BLaER1 (cell line): ENCODE data around the gene TNFRSF19.

Experiments used
- H3K27ac ChIP-seq: shearing (Covaris generic); formaldehyde crosslinking; 2 replicates; pipeline ENCODE4 v1.8.1; 2022
- H3K27me3 ChIP-seq: shearing (Covaris generic); formaldehyde crosslinking; 2 replicates; pipeline ENCODE4 v1.8.1; 2022
- H3K36me3 ChIP-seq: shearing (Covaris generic); formaldehyde crosslinking; 2 replicates; pipeline ENCODE4 v1.8.1; 2022
- H3K4me1 ChIP-seq: shearing (Covaris generic); formaldehyde crosslinking; 2 replicates; pipeline ENCODE4 v1.8.1; 2022
- H3K4me2 ChIP-seq: shearing (Covaris generic); formaldehyde crosslinking; 2 replicates; pipeline ENCODE4 v1.8.1; 2022
- H3K4me3 ChIP-seq: shearing (Covaris generic); formaldehyde crosslinking; 2 replicates; pipeline ENCODE4 v1.8.1; 2022
- H3K9ac ChIP-seq: shearing (Covaris generic); formaldehyde crosslinking; 2 replicates; pipeline ENCODE4 v1.8.1; 2022
- H3K9me3 ChIP-seq: shearing (Covaris generic); formaldehyde crosslinking; 2 replicates; pipeline ENCODE4 v1.8.1; 2022
- H4K20me1 ChIP-seq: shearing (Covaris generic); formaldehyde crosslinking; 2 replicates; pipeline ENCODE4 v1.8.1; 2022
- Cebpa-rat ChIP-seq: shearing (Covaris generic); IDR thresholded peaks from 2 replicates; pipeline ENCODE4 v1.8.1; 2022

Gene TNFRSF19

DNA sequence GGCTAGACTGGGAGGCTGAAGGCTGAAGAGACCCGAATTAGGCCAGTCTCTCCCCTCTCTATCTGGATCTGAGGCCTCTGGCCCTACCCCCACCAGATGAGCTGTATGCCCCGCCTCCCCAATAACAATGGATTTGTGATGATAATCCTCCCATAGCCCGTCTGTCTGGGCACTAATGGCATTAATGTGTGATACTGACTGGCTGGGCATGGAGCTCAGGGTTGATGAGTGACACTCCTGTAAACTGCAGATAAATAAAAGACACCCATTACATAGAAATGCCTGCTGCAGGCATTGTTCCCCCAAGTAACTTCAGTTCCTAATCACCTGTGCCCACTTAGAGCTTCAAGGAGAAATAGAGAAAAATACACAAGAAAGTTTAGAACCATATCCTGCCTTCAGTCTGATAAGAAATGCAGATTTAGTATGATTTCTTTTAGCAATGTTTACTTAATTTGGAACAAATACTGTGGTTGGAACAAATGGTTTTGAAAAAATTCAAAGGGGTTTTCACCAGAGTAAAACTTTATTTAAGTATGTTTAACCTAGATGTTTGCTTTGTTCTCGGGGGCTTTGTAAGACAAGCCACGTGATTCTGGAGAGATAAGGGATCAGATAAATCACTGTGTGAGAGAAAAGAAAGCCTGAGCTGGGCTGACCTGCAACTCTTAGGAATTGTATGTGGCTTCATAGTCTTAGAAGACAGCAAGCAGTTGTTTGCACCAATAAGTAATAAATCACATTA, 60.3 kb downstream of the TNFRSF19 start:
- Histone ChIP-seq H3K4me2 (no peak overlapping the region), H3K36me3 (no peaks in the 10 kb centered on the region), H3K27me3 (no peaks in the 10 kb centered on the region), H3K9ac (no peak overlapping the region), H3K4me3 (no peak overlapping the region), H3K27ac (no peak overlapping the region), H3K9me3 (no peaks in the 10 kb centered on the region), H4K20me1 (no peaks in the 10 kb centered on the region), H3K4me1 (no peaks in the 10 kb centered on the region; the same call in 1 of the 2 replicates)
- TF ChIP-seq Cebpa-rat, result no peak

GRCh38 chr13:23631311-23632047, 61.3 kb downstream of the TNFRSF19 start:
- no peak overlapping the region for H3K4me2 ChIP-seq
- no peaks in the 10 kb centered on the region for H4K20me1 ChIP-seq
- no peaks in the 10 kb centered on the region for H3K36me3 ChIP-seq
- no peak overlapping the region for H3K4me3 ChIP-seq
- H3K9me3 ChIP-seq, result no peaks in the 10 kb centered on the region
- no peaks in the 10 kb centered on the region for H3K27me3 ChIP-seq
- TF ChIP-seq Cebpa-rat, result no peak
- H3K27ac ChIP-seq, result no peak overlapping the region
- no peak overlapping the region for H3K9ac ChIP-seq
- peaks cover 9% of the 10 kb centered on the region for H3K4me1 ChIP-seq

GRCh38 chr13:23632048-23632582, 61.9 kb downstream of the TNFRSF19 start:
- Histone ChIP-seq H3K36me3 (no peaks in the 10 kb centered on the region), H3K4me2 (no peak overlapping the region), H3K27ac (no peak overlapping the region), H3K27me3 (no peaks in the 10 kb centered on the region), H3K9me3 (no peaks in the 10 kb centered on the region), H4K20me1 (no peaks in the 10 kb centered on the region), H3K9ac (no peak overlapping the region), H3K4me3 (no peak overlapping the region), H3K4me1 (peaks cover 15% of the 10 kb centered on the region)
- TF ChIP-seq Cebpa-rat, result no peak

DNA sequence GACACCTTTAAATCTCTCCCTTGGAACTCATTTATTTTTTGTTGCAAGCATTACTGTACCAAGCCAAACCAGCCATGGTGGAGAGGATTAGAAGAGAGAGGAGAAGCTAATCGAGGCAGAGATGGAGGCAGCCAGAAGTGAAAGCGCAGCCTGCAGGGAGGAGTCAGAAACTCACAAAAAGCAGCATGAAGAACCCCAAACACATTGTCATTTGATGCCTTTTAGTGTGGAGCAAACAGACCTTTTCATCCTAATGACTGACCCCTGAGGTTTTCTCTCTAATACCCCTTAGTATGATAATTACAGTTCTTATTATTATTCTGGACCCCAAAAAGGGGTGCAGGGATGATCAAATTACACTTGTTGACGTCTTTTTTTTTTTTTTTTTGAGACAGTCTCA, 62.5 kb downstream of the TNFRSF19 start:
- H3K9ac ChIP-seq, result no peak overlapping the region
- no peaks in the 10 kb centered on the region for H3K36me3 ChIP-seq
- TF ChIP-seq Cebpa-rat, result no peak
- no peaks in the 10 kb centered on the region for H4K20me1 ChIP-seq
- H3K4me2 ChIP-seq, result no peak overlapping the region
- peaks cover 21% of the 10 kb centered on the region for H3K4me1 ChIP-seq
- no peak overlapping the region for H3K4me3 ChIP-seq
- no peaks in the 10 kb centered on the region for H3K9me3 ChIP-seq
- no peaks in the 10 kb centered on the region for H3K27me3 ChIP-seq
- no peak overlapping the region for H3K27ac ChIP-seq

DNA sequence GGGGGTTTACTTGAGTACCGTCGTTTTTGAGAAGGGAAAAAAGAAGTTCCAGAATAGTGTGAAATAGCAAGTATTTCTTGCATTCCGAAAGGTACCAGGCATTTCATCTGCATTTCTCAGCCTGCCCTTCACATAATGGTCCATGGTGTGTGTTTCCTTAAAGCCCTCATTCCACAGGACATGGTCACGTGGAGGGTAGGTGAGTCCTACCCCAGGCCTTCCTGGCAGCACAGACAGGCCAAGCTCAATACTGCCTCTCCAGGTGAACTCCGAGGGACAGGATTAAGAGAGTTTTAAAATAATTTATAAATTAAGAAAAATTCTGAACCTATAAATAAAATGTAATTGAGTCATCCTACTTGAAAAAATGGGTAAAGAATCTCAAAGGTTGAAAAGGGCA, 64.7 kb downstream of the TNFRSF19 start:
- H3K9ac ChIP-seq, result no peak overlapping the region
- no peak overlapping the region for H3K4me2 ChIP-seq
- H4K20me1 ChIP-seq, result no peaks in the 10 kb centered on the region
- no peaks in the 10 kb centered on the region for H3K36me3 ChIP-seq
- H3K4me3 ChIP-seq, result no peak overlapping the region
- peaks cover 33% of the 10 kb centered on the region for H3K4me1 ChIP-seq
- no peaks in the 10 kb centered on the region for H3K9me3 ChIP-seq
- H3K27me3 ChIP-seq, result no peaks in the 10 kb centered on the region
- no peak for TF ChIP-seq Cebpa-rat
- no peak overlapping the region for H3K27ac ChIP-seq

- Histone ChIP-seq H3K36me3 (no peaks in the 10 kb centered on the region), H3K9me3 (no peaks in the 10 kb centered on the region), H3K27me3 (no peaks in the 10 kb centered on the region), H3K9ac (no peak overlapping the region; the same call in 1 of the 2 replicates), H3K4me2 (peak overlapping the region; percentile 31), H4K20me1 (no peaks in the 10 kb centered on the region), H3K4me1 (peaks cover 33% of the 10 kb centered on the region), H3K4me3 (no peak overlapping the region), H3K27ac (no peak overlapping the region)
- TF ChIP-seq Cebpa-rat, result no peak
Observed at GRCh38 chr13:23636360-23636759, 66.1 kb downstream of the TNFRSF19 start.

GRCh38 chr13:23637829-23638228, 67.6 kb downstream of the TNFRSF19 start:
- Histone ChIP-seq H3K4me1 (peaks cover 33% of the 10 kb centered on the region), H3K9me3 (no peaks in the 10 kb centered on the region), H3K27me3 (no peaks in the 10 kb centered on the region), H3K4me3 (0 out of 2 replicates have a peak overlapping the region, but pooled peaks have one; percentile 12), H3K4me2 (peak overlapping the region; percentile 76), H3K27ac (peak overlapping the region; percentile 58), H4K20me1 (no peaks in the 10 kb centered on the region), H3K9ac (peak overlapping the region; percentile 26; the same call in 1 of the 2 replicates), H3K36me3 (no peaks in the 10 kb centered on the region)
- TF ChIP-seq Cebpa-rat, result no peak

DNA sequence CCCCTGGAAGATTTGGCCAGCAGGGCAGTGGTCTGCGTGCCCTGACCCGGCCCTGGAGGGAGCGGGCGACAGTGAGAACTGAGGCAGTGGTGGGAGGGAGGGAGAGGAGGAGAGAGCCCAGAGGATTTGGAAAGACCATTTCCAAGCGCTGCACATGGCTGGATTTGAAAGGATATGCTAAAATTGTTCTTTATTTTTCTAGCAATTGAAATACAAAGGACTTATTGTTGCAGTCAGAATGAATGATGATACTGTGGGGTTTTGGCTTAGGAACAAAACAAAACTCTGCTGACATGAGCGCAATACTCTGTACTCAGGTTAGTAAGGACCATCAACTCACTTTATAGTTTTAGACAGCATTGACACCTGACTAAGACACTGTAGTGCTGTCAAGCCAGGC, 69.5 kb downstream of the TNFRSF19 start:
- Histone ChIP-seq H3K27me3 (no peaks in the 10 kb centered on the region), H3K4me2 (no peak overlapping the region), H3K9ac (no peak overlapping the region), H3K36me3 (no peaks in the 10 kb centered on the region), H3K9me3 (no peaks in the 10 kb centered on the region), H3K27ac (no peak overlapping the region), H4K20me1 (no peaks in the 10 kb centered on the region), H3K4me3 (no peak overlapping the region), H3K4me1 (peaks cover 33% of the 10 kb centered on the region)
- TF ChIP-seq Cebpa-rat, result no peak

- TF ChIP-seq Cebpa-rat, result no peak
- Histone ChIP-seq H3K4me2 (no peak overlapping the region), H3K9me3 (no peaks in the 10 kb centered on the region), H3K27ac (no peak overlapping the region), H3K4me3 (no peak overlapping the region), H3K27me3 (no peaks in the 10 kb centered on the region), H4K20me1 (no peaks in the 10 kb centered on the region), H3K36me3 (no peaks in the 10 kb centered on the region), H3K4me1 (peaks cover 18% of the 10 kb centered on the region), H3K9ac (no peak overlapping the region)
Observed at GRCh38 chr13:23642110-23642509, 71.9 kb downstream of the TNFRSF19 start.
